Mesenchymal stem cell (in vitro differentiated cells and primary cell): ENCODE data around the gene KIAA1671.

Experiments used
- DNase-seq: peaks from one replicate; pipeline ENCODE4 v3.0.0-alpha.2; 2013
- H2AFZ ChIP-seq: one replicate; pipeline ENCODE4 v1.6.1; 2013; ENCODE audit warnings: low read depth, mild to moderate bottlenecking, control low read depth, inconsistent platforms, low read length, moderate library complexity
- H2AK5ac ChIP-seq: 2 replicates; pipeline ENCODE4 v1.6.1; 2013; ENCODE audit warnings: low read length, moderate library complexity, mild to moderate bottlenecking, inconsistent platforms; ENCODE audit not compliant: severe bottlenecking
- H2BK120ac ChIP-seq: one replicate; pipeline ENCODE4 v1.6.1; 2013; ENCODE audit warnings: low read depth, mild to moderate bottlenecking, inconsistent platforms, low read length, moderate library complexity
- H2BK12ac ChIP-seq, 2 experiments: one replicate each; pipeline ENCODE4 v1.6.1; 2013; ENCODE audit warnings: inconsistent platforms in 2 of 2, low read length in 2 of 2, mild to moderate bottlenecking in 2 of 2, moderate library complexity in 2 of 2, control low read depth in 1 of 2
- H2BK15ac ChIP-seq: one replicate; pipeline ENCODE4 v1.6.1; 2013; ENCODE audit warnings: mild to moderate bottlenecking, low read depth, inconsistent platforms; ENCODE audit not compliant: poor library complexity, severe bottlenecking
- H2BK5ac ChIP-seq: 2 replicates; pipeline ENCODE4 v1.6.1; 2013; ENCODE audit warnings: low read depth, mild to moderate bottlenecking, low read length, control low read depth, inconsistent platforms; ENCODE audit not compliant: poor library complexity, severe bottlenecking
- H3K14ac ChIP-seq, 2 experiments: one replicate each; pipeline ENCODE4 v1.6.1; 2013; ENCODE audit warnings: inconsistent platforms in 2 of 2, low read length in 2 of 2, control low read depth in 1 of 2, mild to moderate bottlenecking in 1 of 2, moderate library complexity in 1 of 2
- H3K18ac ChIP-seq, 2 experiments: one replicate each; pipeline ENCODE4 v1.6.1; 2013; ENCODE audit warnings: inconsistent platforms in 2 of 2, low read length in 2 of 2, control low read depth in 1 of 2, low read depth in 1 of 2, mild to moderate bottlenecking in 1 of 2
- H3K23ac ChIP-seq, 2 experiments: one replicate each; pipeline ENCODE4 v1.6.1; 2013; ENCODE audit warnings: inconsistent platforms in 2 of 2, low read length in 2 of 2, mild to moderate bottlenecking in 2 of 2, moderate library complexity in 2 of 2, control low read depth in 1 of 2
- H3K27ac ChIP-seq: 2 replicates; pipeline ENCODE4 v1.5.1; 2013; ENCODE audit warnings: mild to moderate bottlenecking, moderate library complexity, low read length, control low read depth, inconsistent platforms; ENCODE audit not compliant: poor library complexity, severe bottlenecking
- H3K27me3 ChIP-seq, 2 experiments: 2 replicates each; pipeline versions ENCODE4 v1.6.1 to v1.7.0; 2013; ENCODE audit warnings: low read length in 2 of 2, mild to moderate bottlenecking in 2 of 2, moderate library complexity in 2 of 2, control low read depth in 1 of 2, inconsistent platforms in 1 of 2; ENCODE audit not compliant: control insufficient read depth in 1 of 2, insufficient read depth in 1 of 2
- H3K36me3 ChIP-seq, 2 experiments: 2 replicates each; pipeline versions ENCODE4 v1.6.1 to v1.7.0; 2013; ENCODE audit warnings: low read length in 2 of 2, control low read depth in 1 of 2, inconsistent platforms in 1 of 2, low read depth in 1 of 2, mild to moderate bottlenecking in 1 of 2; ENCODE audit not compliant: insufficient read depth in 2 of 2, control insufficient read depth in 1 of 2
- H3K4ac ChIP-seq, 2 experiments: one replicate each; pipeline ENCODE4 v1.6.1; 2013; ENCODE audit warnings: inconsistent platforms in 2 of 2, low read length in 2 of 2, mild to moderate bottlenecking in 2 of 2, moderate library complexity in 2 of 2, control low read depth in 1 of 2, low read depth in 1 of 2
- H3K4me1 ChIP-seq: 2 replicates; pipeline ENCODE4 v1.6.1; 2013; ENCODE audit warnings: low read depth, low read length, control low read depth; ENCODE audit not compliant: control insufficient read depth, insufficient read depth
- H3K4me2 ChIP-seq: 2 replicates; pipeline ENCODE4 v1.6.1; 2013; ENCODE audit warnings: low read length, mild to moderate bottlenecking, inconsistent platforms; ENCODE audit not compliant: poor library complexity, severe bottlenecking
- H3K4me3 ChIP-seq, 2 experiments: 2 replicates each; pipeline versions ENCODE4 v1.5.1 to v1.7.0; 2013; ENCODE audit warnings: low read length in 2 of 2, mild to moderate bottlenecking in 2 of 2, control low read depth in 1 of 2, low read depth in 1 of 2; ENCODE audit not compliant: insufficient read depth in 1 of 2
- H3K79me1 ChIP-seq: replicated peaks from 2 replicates; pipeline ENCODE4 v1.6.1; 2013; ENCODE audit warnings: mild to moderate bottlenecking, control low read depth, low read length, inconsistent platforms; ENCODE audit not compliant: poor library complexity, severe bottlenecking
- H3K9ac ChIP-seq: 2 replicates; pipeline ENCODE4 v1.7.0; 2013; ENCODE audit warnings: mild to moderate bottlenecking, low read length, moderate library complexity
- H3K9me3 ChIP-seq: 2 replicates; pipeline ENCODE4 v1.7.0; 2013; ENCODE audit warnings: mild to moderate bottlenecking, low read length; ENCODE audit not compliant: control insufficient read depth
- H4K8ac ChIP-seq: one replicate; pipeline ENCODE4 v1.6.1; 2013; ENCODE audit warnings: inconsistent platforms, mild to moderate bottlenecking, low read length, moderate library complexity
- H4K91ac ChIP-seq: one replicate; pipeline ENCODE4 v1.6.1; 2013; ENCODE audit warnings: mild to moderate bottlenecking, low read length, inconsistent platforms
- WGBS: methylation state at CpG from one replicate; pipeline ENCODE4 v1.1.7; 2013; ENCODE audit warnings: mixed read lengths; 5-methylcytosine and 5-hydroxymethylcytosine counted together

Gene KIAA1671

GRCh38 chr22:25169278-25170031 lies 216.9 kb downstream of the KIAA1671 start:
- Histone ChIP-seq H4K91ac (no peak overlapping the region), H3K4me1 (peaks cover 1% of the 10 kb centered on the region), H3K27me3 (no peaks in the 10 kb centered on the region), H3K9me3 (no peaks in the 10 kb centered on the region), H3K18ac (no peak overlapping the region), H2BK5ac (no peak overlapping the region), H2AK5ac (no peak overlapping the region), H4K8ac (no peak overlapping the region), H2AFZ (no peak overlapping the region), H3K14ac (no peak overlapping the region), H3K27ac (no peak overlapping the region), H3K36me3 (peaks cover 7 to 10% of the 10 kb centered on the region in 2 experiments), H2BK15ac (no peak overlapping the region), H3K23ac (no peak overlapping the region), H2BK120ac (no peak overlapping the region), H3K79me1 (peaks cover 2% of the 10 kb centered on the region), H3K4me2 (no peak overlapping the region), H3K4ac (no peak overlapping the region), H3K9ac (no peak overlapping the region), H2BK12ac (no peak overlapping the region), H3K4me3 (no peak overlapping the region)
- 87% methylated on average over 13 of the region's 17 CpGs for WGBS
- no peak for DNase-seq

GRCh38 chr22:25170426-25170980 lies 218.0 kb downstream of the KIAA1671 start:
- H3K9me3 ChIP-seq = no peaks in the 10 kb centered on the region
- WGBS = 89% methylated on average over 12 of the region's 16 CpGs

GRCh38 chr22:25172153-25172552 lies 219.6 kb downstream of the KIAA1671 start:
- no peak overlapping the region for H2BK120ac ChIP-seq
- DNase-seq = no peak
- H3K23ac ChIP-seq = no peak overlapping the region
- H4K8ac ChIP-seq = no peak overlapping the region
- no peak overlapping the region for H3K27ac ChIP-seq
- H4K91ac ChIP-seq = no peak overlapping the region
- no peak overlapping the region for H2BK12ac ChIP-seq
- no peak overlapping the region for H3K18ac ChIP-seq
- no peaks in the 10 kb centered on the region for H3K9me3 ChIP-seq
- no peaks in the 10 kb centered on the region for H3K27me3 ChIP-seq
- no peak overlapping the region for H2BK5ac ChIP-seq
- no peak overlapping the region for H3K9ac ChIP-seq
- no peaks in the 10 kb centered on the region for H3K4me1 ChIP-seq
- no peak overlapping the region for H2AK5ac ChIP-seq
- no peak overlapping the region for H3K14ac ChIP-seq
- H2AFZ ChIP-seq = no peak overlapping the region
- WGBS = 77% methylated on average over 5 of the region's 5 CpGs
- peaks cover 17 to 22% of the 10 kb centered on the region in 2 experiments for H3K36me3 ChIP-seq
- H3K4me2 ChIP-seq = no peak overlapping the region
- H2BK15ac ChIP-seq = no peak overlapping the region
- no peaks in the 10 kb centered on the region for H3K79me1 ChIP-seq
- H3K4me3 ChIP-seq = no peak overlapping the region
- H3K4ac ChIP-seq = no peak overlapping the region

More at GRCh38 chr22:25170426-25170980, 218.0 kb downstream of the KIAA1671 start:
- no peak overlapping the region for H4K91ac ChIP-seq
- DNase-seq = no peak
- H3K79me1 ChIP-seq = peaks cover 2% of the 10 kb centered on the region
- H3K18ac ChIP-seq = no peak overlapping the region
- H4K8ac ChIP-seq = no peak overlapping the region
- no peak overlapping the region for H3K4me2 ChIP-seq
- H2AFZ ChIP-seq = no peak overlapping the region
- H3K4ac ChIP-seq = no peak overlapping the region
- no peak overlapping the region for H2AK5ac ChIP-seq
- no peaks in the 10 kb centered on the region for H3K27me3 ChIP-seq
- H3K4me1 ChIP-seq = peaks cover 1% of the 10 kb centered on the region
- peak overlapping the region; percentile 55 for H2BK15ac ChIP-seq
- H3K9ac ChIP-seq = no peak overlapping the region
- no peak overlapping the region for H3K27ac ChIP-seq
- no peak overlapping the region for H3K4me3 ChIP-seq
- peaks cover 13 to 20% of the 10 kb centered on the region in 2 experiments for H3K36me3 ChIP-seq
- no peak overlapping the region for H3K14ac ChIP-seq
- no peak overlapping the region for H3K23ac ChIP-seq
- no peak overlapping the region for H2BK5ac ChIP-seq
- H2BK12ac ChIP-seq = no peak overlapping the region
- no peak overlapping the region for H2BK120ac ChIP-seq

GRCh38 chr22:25174156-25174887 lies 221.8 kb downstream of the KIAA1671 start:
- no peak overlapping the region for H2AFZ ChIP-seq

More at GRCh38 chr22:25174156-25174887, 221.8 kb downstream of the KIAA1671 start:
- H2BK12ac ChIP-seq = no peak overlapping the region
- H3K4me2 ChIP-seq = no peak overlapping the region
- H3K4me1 ChIP-seq = no peaks in the 10 kb centered on the region
- no peak overlapping the region for H4K8ac ChIP-seq
- no peak overlapping the region for H4K91ac ChIP-seq
- no peak overlapping the region for H2AK5ac ChIP-seq
- no peaks in the 10 kb centered on the region for H3K27me3 ChIP-seq
- peak overlapping the region in 1 of 2 experiments; percentile 28 for H3K14ac ChIP-seq
- peaks cover 20 to 22% of the 10 kb centered on the region in 2 experiments for H3K36me3 ChIP-seq
- no peak overlapping the region for H3K27ac ChIP-seq
- H2BK120ac ChIP-seq = no peak overlapping the region
- peaks cover under 1% of the 10 kb centered on the region for H3K9me3 ChIP-seq
- H3K4ac ChIP-seq = no peak overlapping the region
- H2BK5ac ChIP-seq = no peak overlapping the region
- H3K4me3 ChIP-seq = no peak overlapping the region
- DNase-seq = no peak
- no peaks in the 10 kb centered on the region for H3K79me1 ChIP-seq
- no peak overlapping the region for H3K9ac ChIP-seq
- H2BK15ac ChIP-seq = no peak overlapping the region
- 95% methylated on average over 13 of the region's 13 CpGs for WGBS
- no peak overlapping the region for H3K23ac ChIP-seq
- no peak overlapping the region for H3K18ac ChIP-seq
